Inferior parietal cortex (tissue), 1 donor: ENCODE results near the gene TRAF2.

Experiments
- DNase-seq: peaks from one replicate; pipeline ENCODE4 v3.0.0-alpha.2; 2016; ENCODE audit errors: extremely low spot score

TRAF2 gene

DNA sequence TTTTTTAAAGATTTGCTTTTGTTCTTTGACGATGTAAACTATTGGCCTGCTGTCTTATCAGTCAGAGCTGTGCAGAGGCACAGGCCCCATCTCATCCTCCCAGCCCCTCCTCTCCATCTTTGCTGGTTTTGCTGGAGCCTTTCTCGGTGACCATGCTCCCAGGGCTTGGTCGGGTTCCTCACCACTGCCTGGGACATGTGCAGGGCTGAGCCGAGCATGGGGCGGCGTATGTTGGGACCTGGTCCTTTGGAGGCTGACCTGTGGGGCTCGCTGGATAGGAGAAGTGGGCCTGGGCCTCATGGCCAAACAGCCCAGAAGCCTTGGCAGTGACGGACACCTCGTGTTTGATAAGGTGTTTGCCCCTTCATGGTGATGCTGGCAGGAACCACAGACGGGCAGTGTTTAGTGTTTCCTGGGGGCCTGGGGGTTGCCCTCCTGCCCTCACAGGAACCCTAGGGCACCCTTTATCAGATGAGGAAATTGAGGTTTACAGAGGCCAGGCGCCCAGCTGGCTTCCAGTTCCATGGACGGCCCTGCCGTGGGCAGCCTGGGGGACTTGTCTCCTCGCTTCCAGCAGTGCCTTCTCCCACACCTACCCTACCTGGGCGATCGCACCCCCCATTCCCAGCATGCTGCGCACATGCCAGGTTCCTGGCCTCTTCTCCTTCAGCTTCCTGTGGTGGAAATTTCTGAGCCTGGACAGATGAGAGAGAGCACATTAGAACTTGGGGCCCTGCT, 27.6 kb downstream of the TRAF2 start:
- no peak for DNase-seq

DNA sequence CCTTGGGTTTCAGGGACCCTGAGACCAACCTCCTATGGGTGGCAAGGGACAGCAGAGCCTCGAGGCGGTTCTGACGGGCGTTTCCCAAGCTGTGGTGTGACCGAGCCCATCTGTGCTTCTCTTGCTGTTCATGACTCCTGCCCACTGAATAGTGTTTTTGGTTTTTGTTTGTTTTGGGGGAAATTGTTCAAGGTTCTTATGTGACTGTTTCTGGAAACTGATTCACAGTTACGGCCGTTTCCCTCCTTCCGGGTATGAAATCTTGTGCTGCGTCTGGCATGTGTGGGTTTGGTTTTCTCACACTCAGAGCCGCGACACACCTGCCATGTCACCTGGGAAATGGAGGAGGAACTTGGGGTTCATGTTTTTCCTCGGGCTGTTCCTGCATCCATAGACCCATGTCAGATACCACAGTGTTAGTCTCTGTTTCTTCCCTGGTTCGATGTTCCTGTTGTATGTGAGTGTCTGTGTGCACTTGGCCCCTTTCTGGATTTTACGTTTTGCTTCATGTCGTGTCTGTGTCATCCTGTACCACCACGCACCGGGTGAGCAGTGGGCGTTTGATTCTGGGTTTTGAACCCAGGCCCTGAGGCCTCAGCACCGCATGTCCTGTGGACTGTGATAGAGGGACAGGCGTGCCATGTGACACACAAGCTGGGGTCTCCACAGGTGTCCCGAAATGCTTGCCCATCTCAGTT, 29.5 kb downstream of the TRAF2 start:
- no peak for DNase-seq

DNA sequence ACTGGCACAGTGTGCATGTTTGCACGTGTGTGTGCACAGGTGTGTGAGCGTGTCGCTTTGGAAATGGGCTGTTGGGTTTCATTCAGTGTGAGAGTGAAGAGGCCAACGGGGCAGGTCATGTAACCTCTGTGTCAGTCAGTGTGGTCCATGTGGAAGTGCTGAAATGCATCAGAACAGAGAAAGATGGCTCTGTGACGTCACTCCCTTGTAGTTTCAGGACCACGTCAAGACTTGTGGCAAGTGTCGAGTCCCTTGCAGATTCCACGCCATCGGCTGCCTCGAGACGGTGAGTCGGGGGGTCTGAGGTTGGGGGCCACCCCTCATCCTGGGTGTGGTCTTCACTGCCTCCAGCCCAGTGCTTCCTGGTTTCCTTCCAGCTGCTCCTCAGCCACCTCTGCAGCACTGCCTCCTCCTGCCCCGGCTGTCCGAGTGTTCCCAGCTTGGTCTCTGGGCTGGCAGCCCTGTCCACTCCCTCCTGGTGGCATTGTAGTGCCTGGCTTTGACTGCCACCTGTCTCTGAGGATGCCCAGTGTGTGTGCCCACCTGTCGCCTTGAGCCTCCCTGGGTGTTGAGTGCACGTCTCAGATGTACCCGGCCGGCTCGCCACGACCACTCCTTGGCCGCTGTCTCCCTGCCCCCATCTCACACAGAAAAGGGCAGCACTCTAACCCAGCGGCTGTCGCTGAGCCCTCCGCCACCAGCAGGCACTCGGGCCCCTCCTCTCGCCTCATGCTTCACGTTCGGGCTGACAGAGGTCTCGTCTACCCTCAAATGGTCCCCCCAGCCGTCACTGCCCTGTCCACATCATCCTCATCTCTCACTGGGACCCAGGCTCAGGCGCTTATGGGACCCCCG, 30.2 kb downstream of the TRAF2 start:
- DNase-seq = no peak

DNA sequence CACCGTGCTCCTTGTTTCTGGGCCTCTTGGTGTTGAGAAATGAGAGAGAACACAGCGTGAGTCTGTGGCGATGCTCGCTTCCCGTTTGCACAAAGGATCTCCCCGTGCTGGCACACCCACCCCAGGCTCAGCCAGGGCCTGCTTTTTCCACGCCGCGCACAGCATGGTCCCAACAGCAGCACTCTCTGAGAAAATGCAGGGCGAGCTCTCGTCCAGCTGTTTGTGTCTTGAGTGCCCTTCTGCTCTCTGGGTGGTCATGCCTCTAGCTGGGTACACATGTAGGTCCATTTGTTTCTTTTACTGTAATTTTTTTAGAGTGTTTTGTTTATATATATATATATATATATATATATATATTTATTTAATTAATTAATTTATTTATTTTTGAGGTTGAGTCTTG, 31.6 kb downstream of the TRAF2 start:
- DNase-seq = no peak

DNA sequence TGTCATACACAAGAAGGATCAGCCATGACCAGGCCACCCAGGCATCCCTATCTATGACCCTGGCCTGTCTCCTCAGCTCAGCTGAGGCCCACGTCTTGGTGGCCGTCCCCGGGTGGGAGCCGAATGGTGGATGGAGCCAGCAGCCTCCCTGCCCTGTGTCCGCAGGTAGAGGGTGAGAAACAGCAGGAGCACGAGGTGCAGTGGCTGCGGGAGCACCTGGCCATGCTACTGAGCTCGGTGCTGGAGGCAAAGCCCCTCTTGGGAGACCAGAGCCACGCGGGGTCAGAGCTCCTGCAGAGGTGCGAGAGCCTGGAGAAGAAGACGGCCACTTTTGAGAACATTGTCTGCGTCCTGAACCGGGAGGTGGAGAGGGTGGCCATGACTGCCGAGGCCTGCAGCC, 33.8 kb downstream of the TRAF2 start:
- no peak for DNase-seq

DNA sequence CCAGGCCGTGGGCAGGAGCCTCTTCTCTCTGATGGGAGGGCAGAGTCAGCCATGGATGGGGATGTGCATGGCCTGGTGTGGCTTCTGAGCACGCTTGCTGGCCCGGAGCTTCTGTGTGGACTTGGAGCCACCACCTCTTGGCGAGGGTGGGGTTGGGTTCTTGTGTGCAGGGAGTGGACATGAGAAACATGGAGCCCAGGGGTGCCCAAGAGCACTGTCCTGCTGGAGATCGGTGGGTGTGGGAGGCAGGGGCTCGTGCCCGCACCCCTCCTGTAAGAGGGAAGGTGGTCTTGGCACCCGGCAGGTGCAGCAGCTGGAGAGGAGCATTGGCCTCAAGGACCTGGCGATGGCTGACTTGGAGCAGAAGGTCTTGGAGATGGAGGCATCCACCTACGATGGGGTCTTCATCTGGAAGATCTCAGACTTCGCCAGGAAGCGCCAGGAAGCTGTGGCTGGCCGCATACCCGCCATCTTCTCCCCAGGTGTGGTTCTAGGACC, 34.5 kb downstream of the TRAF2 start:
- DNase-seq = no peak

DNA sequence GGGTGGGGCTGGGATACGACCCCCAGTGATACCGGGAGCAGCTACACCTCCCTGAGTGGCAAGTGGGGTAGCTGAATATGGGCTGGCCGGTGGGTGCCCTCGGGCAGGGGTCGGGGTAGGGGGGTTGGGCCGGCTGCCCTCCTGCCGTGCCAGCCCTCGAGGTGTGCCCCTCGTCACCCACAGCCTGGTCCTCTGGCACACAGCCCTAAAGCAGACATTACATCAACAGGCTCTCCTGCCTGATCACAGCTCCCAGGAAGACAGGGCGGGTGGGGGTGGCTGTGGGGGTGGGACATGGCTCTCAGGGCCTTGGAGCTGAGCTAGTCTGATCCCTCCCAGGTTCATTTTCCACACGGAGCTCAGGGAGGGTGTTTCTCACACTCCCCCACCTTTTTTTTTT, 35.0 kb downstream of the TRAF2 start:
- DNase-seq = no peak

DNA sequence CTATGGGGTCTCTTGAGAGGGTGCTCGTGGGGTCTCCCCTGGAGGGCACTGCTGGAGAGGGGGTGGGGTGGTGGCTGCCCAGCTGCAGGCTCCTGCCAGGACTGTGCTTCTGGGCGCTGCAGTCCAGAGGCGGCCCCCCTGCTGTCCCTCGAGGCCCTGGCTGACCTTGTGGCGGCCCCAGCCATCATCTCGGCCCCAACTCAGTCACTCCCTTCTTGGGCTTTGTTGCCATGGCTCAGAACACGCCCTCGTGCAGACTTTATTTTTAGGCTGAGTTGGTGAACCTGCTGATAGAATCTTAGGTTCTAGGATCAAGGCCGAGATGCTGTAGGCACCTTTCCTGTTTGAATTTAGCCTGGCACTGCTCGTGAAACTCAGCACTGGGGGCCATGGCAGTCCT, 35.4 kb downstream of the TRAF2 start:
- DNase-seq = no peak

DNA sequence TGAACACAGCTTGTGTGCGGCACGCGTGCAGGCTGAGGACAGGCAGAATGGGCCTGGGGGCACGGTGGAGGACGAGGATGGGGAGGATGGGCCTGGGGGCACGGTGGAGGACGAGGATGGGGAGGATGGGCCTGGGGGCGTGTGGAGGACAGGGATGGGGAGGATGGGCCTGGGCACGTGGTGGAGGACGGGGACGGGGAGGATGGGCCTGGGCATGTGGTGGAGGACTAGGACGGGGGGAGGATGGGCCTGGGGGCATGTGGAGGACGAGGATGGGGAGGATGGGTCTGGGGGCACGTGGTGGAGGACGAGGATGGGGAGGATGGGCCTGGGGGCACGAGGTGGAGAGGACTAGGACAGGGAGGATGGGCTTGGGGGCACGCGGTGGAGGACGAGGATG, 36.2 kb downstream of the TRAF2 start:
- no peak for DNase-seq

DNA sequence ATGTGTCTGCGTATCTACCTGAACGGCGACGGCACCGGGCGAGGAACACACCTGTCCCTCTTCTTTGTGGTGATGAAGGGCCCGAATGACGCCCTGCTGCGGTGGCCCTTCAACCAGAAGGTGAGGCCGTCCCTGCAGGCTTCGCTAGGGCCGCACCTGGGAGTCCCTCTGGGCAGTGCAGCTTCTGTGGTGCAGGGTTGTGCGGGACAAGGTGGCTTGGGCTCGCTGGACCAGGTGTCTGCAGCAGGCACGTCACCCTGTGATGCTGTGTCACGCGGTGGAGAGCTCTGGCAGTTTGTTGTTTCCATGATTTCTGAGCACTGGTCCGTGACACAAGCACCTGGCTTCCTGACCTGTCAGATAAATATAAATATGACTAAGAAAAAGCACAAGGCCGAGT, 37.6 kb downstream of the TRAF2 start:
- no peak for DNase-seq

DNA sequence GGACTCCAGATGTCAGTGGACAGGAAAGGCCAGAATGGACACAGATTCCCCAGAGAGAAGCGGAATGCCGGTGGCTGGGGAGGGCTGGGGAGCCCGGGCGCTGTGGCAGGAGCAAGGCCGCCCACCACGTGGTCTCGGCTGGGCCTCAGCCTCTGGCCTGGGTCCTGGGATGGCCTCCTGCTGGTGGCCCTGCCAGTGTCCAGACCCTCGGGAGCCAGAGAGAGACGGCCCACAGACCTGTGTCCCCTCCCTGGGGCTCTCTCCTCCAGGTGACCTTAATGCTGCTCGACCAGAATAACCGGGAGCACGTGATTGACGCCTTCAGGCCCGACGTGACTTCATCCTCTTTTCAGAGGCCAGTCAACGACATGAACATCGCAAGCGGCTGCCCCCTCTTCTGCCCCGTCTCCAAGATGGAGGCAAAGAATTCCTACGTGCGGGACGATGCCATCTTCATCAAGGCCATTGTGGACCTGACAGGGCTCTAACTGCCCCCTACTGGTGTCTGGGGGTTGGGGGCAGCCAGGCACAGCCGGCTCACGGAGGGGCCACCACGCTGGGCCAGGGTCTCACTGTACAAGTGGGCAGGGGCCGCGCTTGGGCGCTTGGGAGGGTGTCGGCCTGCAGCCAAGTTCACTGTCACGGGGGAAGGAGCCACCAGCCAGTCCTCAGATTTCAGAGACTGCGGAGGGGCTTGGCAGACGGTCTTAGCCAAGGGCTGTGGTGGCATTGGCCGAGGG, 39.3 kb downstream of the TRAF2 start:
- no peak for DNase-seq

DNA sequence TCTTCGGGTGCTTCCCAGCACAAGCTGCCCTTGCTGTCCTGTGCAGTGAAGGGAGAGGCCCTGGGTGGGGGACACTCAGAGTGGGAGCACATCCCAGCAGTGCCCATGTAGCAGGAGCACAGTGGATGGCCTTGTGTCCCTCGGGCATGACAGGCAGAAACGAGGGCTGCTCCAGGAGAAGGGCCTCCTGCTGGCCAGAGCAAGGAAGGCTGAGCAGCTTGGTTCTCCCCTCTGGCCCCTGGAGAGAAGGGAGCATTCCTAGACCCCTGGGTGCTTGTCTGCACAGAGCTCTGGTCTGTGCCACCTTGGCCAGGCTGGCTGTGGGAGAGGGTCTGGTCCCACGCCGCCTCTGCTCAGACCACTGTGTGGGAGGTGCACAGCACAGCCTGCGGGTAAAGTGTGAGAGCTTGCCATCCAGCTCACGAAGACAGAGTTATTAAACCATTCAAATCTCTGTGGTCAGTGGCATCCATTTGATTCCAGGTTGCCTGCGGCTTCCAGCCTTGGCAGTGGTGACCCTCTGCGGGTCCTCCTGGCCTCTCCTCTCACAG, 39.9 kb downstream of the TRAF2 start:
- no peak for DNase-seq

DNA sequence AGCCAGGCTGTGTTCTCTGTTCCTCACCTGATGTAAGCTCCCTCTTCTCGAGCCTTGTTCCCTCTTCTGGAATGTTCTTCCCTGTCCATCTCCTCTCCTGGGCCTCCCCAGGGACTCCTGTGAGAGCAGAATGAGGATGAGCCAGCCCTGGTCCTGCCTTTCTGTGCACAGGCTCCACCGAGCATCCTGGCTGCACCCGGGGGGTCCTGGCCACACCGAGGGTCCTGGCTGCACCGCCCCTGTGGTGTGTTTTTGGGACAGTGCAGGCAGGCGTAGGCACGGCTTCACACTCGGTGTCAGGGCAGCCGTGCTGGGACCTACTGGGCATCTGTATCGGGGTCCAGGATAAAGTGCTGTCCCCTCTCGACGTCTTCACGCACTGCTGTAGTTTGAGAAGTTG, 40.4 kb downstream of the TRAF2 start:
- no peak for DNase-seq

DNA sequence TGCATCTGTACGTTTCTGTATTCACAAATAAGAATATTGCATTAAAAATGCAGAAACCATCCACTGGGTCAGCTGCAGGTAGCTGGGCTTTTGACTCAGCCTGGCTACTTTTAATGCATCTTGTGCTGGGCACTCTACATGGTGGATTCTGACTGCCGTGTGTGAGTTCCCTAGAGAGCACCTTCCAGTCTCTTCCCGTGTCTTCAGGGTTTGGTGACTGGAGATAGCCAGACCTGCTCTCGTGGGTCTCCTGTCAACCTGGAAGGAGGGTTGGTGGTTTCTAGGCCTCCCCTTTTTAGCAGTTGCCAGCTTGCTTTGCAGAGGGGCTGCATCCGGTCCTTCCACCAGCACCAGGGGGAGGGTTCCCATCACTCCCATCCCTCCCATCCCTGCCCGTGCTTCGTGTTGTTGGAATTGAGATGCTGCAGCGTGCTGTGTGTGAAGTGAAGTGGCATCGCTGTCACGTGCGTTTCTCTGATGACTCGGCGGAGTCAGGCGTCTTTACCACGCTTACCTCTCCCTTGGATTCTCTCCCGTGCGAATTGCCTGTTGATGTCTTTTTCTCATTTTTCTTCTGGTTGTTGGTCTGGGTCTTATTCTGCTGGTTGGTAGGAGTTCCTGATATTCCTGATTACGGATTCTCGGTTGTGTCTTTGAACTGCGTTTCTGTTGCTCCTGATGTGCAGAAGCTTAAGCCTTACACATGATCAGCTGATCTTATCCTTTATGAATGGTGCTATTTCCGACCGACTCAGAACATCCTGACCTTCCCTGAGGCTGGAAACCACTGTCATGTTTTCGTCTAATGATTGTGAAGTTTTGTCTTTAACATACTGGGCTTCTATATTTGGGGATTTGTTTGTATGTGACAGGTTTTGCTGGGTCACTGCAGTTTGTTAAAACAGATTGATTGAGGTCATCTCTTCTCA, 41.3 kb downstream of the TRAF2 start:
- DNase-seq = peak; percentile 43

DNA sequence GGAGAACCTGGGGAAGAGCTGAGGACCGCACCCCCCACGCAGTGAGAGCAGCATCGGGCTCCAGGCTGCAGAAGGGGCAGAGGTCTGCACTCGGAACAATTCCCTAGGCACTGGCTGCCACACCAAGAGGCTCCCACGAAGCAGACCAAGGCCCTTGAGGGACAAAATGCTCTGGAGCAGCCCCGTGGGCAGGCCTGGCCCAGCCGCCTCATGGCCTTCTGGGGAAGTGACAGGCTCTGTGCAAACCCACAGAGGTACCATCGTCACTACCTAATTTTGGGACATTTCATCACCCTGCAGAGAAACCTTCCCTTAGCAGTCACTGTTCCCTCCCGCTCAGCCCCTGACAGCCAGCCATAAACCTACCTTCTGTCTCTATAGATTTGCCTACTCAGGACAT, 42.3 kb downstream of the TRAF2 start:
- no peak for DNase-seq

DNA sequence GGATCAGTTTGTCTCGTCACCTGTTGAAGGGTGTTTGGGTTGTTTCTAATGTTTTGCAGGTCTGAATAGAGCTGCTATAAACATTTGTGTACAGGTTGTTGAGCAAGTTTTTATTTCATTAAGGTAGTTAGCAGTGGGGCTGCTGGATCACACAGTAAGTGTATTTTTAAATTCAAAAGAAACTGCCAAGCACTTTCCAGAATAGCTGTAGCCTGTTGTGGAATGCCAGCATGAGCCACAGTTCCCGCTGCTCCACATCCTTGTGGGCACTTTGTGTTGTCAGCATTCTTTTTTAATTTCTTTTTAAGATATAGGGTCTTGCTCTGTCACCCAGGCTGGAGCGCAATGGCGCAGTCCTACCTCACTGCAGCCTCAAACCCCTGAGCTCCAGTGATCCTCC, 43.7 kb downstream of the TRAF2 start:
- no peak for DNase-seq

DNA sequence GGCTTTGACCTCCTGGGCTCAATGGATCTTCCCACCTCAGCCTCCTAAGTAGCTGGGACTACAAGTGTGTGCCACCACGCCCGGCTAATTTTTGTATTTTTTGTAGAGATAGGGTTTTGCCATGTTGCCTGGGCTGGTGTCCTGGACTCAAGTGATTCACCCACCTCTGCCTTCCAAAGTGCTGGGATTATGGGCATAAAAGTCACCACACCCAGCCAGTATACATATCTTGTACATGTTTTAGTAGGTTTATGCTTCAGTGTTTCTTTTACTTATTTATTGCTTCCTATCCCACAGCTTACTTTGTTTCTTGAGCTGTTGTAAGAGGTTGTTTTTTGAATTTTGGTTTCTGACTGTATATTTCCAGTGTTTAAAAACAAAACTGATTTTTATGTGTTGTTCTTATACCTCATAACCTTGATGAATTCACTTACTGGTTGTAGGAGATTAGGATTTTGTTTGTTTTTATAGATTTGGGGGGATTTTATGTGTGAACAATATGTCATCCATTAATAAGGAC, 45.4 kb downstream of the TRAF2 start:
- DNase-seq = no peak

DNA sequence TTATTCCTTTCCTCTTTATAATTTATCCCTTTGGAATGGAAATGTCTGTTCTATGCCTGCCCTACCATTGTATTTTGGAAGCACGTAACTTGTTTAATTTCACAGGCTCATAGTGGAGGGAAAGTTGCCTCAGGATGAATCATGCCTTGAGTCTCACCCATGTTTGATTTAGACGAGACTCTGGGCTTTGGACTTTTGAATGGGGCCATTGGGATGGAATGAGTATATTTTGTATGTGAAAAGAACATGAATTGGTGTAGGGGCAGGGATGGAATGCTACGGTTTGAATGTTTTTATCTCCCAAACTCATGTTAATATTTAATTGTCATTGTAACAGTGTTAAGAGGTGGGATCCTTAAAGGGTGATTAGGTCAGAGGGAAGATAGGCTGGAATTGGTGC, 48.0 kb downstream of the TRAF2 start:
- no peak for DNase-seq

DNA sequence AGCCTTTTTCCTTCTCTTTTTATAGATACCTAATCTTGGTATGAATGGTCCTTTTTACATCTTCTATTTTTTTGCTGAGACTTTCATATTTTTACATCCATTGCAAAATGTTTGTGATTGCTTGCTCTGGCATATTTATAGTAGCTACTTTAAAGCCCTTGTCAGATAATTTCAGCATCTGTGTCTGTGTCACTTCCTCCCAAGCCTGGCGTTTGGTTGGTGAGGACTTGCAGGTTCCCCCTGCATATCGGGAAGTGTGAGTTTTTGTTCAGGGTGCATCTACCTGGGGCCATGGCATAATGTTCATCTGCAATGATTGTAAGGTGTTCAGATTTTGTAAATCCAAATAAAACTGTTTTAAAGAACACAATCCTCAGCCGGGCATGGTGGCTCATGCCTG, 49.3 kb downstream of the TRAF2 start:
- DNase-seq = no peak

DNA sequence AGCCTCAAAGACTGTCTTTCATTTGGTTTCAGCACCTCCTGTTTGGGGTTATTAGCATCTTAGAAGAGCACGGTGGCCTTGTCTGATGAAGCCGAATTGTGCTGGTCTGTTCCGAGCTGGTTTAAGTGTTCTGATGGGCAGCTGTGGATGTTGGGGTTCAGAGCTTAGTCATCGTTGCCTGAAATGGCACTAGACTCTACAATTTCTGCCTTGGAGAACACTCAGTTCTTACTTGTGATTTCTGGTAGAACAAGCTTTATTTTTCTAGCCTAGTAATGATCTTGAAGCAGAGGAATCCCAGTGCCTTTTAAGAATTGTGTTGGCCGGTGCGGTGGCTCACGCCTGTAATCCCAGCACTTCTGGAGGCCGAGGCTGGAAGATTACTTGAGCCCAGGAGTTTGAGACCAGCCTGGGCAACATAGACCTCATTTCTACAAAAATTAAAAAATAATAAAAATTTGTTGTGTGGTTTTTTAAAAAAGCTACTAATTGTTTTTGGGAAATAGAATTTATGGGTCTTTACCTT, 50.4 kb downstream of the TRAF2 start:
- DNase-seq = peak; percentile 47
